GM19193 (cell line): ENCODE measurements around the gene PSMD12.

Experiments used
- POLR2A ChIP-seq: IDR thresholded peaks from 4 replicates; pipeline ENCODE4 v1.6.1; 2011; ENCODE audit not compliant: insufficient read depth, insufficient read length; ENCODE audit errors: extremely low read depth

The PSMD12 gene

DNA sequence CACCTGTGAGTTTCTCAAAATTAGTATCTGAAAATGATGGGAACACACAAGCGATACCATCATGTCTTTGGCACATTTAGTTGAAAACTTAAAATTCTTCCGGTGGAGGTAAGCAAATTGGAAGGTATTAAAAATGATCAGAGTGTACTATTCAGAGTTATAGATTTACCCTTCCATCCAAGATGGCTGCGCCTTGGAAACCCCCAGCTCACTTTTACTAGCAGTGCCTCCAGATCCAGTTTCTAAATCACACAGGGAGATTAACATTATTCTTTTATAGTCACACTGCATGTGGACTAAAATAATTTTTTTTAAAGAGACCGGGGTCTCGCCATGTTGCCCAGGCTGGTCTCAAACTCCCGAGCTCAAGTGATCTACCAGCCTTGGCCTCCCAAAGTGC lies 25.7 kb upstream of the PSMD12 start:
- no peak for TF ChIP-seq POLR2A

DNA sequence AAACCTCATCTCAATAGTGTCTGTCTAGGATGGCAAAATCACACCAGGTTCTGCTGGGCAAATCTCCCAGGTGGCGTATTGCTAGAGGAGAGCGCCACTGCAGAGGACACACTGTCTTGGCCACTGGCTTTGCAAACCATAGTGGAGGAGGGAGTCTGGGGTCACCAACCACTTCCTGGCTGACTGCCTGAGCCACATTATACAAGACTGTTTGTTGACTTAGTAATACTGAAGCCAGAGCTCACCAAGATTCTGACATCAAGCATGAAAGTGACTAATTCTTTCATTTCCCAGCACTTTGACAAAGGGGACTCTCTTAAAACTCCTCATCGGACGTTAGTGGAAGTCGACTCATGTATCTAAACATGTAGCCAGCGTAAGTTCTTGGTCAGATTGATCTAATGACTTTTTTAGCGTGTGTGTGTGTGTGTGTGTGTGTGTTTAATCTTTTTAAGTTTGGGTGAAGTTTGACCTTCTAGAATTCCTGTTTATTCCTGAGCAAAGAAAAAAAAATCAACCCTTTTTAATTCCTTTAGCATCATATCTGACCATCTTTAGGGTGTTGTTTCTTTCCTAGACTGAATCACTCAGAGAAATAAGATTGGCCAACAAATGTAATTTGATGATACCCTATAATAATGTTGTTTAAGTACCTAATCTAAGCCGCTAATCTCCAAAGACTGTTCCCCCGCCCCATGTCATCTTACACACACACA lies 24.4 kb upstream of the PSMD12 start:
- no peak for TF ChIP-seq POLR2A

DNA sequence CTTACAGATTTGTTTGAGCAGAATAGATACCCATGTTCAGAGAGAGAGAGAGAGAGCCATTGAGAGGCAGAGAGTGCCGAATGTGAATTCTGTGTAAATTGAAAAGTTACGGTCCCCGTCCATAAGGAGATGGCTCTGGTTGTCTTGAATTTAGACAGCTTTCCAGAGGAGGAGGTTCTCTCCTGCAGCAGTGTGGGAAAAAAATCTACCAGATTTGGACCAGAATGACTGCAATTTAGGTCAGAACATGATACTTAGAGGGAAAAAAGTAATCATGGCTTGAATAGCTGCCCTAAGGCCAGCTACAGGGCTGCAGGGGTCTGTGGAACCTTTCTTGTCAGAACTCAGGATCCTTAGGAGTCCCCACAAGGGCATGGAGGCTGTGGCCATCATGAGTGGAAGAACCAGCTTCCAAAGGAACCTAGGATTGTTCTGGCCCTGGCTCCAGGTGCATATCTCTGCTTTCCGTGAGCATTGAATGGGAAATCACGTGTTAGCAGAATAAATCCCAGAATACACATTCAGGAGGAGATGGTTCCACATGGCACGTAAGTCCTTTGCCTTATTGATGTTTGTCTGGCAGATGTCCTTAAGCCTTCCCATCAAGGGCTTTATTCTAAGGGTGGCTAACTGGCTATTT lies 23.7 kb upstream of the PSMD12 start:
- TF ChIP-seq POLR2A, result no peak

DNA sequence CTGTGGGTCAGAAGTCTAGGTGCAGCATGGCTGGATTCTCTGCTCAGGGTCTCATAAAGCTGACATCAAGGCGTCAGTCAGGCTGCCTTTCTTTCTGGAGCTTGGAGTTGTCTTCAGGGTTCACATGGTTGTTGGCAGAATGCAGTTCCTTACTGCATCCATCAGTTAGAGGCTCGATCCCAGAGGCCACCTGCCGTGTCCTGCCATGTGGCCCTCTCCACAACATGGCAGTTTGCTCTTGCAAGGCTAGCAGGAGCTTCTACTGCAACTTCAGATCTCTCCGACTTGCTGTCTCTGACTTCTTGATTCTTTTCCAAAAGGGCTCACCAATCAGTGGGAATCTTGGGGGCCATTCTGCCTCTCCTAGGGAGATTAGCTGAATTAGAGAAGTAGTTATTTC lies 22.6 kb upstream of the PSMD12 start:
- TF ChIP-seq POLR2A, result no peak

DNA sequence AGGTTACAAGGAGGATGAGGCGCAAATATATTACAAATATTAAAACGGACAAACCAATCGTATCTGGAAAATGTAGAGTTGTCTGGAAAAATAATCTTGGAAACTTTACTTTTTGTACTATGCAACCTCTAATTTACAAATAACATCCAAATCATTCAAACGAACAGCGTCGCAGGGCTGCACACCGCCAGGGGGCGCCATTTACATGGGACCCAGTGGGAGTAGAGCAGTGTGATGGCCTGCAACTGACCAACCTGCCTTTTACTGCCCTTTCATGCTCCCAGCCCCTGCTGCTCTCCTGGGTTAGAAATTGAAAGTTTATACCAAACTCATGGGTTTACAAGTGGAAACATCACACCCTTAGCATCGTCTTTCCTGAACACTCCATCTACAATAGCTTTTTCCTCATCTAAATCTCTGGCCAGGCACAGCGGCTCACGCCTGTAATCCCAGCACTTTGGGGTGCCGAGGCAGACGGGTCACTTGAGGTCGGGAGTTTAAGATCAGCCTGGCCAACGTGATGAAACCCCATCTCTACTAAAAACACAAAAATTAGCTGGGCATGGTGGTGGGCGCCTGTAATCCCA lies 20.7 kb upstream of the PSMD12 start:
- no peak for TF ChIP-seq POLR2A

DNA sequence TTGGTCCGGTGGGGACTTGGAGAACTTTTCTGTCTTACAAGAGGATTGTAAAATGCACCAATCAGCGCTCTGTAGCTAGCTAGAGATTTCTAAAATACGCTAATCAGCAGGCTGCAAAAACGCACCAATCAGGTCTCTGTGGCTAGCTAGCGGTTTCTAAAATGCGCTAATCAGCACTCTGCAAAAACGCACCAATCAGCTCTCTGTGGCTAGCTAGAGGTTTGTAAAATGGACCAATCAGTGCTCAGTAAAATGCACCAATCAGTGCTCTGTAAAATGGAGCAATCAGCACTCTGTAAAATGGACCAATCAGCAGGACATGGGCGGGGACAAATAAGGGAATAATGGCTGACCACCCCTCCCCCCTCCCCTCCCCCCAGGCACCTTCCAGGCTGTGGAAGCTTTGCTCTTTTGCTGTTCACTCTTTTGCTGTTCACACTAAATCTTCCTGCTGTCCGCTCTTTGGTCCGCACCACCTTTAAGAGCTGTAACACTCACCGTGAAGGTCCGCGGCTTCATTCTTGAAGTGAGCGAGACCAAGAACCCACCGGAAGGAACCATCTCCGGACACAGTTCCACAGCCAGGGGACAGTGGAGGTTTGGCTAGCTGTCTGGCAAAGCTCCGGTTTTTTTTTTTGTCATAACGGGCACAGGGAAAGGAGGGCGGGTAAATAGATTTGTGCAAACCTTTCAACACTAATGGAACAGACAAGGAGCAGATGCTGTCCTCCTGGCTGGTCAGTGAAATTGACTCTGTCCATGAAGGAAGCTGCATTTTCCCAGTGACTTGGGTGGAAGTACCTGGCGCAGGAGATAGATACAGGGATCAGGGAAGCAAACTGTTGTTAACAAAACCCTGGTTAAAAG lies 19.0 kb upstream of the PSMD12 start:
- TF ChIP-seq POLR2A, result no peak

DNA sequence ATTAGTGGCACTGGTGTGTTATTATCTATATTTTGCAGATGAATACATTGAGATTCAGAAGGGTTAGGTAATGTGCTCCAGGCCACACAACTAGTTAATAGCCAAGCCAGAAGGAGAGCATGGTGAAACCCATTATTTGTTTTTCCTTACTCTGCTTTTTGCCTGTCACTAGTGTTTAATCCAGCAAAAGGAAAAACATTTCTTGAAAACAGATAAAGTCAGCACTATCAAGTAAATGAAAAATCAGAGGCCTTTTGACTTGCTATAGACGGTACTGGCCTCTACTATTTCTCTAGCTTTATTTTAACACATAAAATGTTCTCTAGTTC lies 15.5 kb upstream of the PSMD12 start:
- TF ChIP-seq POLR2A, result no peak

DNA sequence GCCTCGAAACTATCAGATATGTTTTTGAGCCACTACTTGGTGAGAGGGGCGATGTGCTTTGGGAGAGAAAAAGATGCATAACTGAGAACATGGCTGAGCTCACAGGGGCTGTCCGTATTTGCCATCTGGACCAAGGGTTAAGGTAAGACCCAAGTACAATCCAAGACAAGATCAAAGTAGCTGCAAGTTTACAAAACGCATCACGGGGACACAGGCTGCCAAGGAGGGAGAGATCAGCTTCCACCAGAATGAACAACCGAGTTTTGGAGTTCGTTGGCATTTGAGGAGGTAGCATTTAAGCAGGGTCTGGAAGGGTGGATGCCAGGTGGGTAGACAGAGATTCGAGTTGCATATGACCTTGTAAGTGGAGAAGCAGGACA lies 12.9 kb upstream of the PSMD12 start:
- no peak for TF ChIP-seq POLR2A

DNA sequence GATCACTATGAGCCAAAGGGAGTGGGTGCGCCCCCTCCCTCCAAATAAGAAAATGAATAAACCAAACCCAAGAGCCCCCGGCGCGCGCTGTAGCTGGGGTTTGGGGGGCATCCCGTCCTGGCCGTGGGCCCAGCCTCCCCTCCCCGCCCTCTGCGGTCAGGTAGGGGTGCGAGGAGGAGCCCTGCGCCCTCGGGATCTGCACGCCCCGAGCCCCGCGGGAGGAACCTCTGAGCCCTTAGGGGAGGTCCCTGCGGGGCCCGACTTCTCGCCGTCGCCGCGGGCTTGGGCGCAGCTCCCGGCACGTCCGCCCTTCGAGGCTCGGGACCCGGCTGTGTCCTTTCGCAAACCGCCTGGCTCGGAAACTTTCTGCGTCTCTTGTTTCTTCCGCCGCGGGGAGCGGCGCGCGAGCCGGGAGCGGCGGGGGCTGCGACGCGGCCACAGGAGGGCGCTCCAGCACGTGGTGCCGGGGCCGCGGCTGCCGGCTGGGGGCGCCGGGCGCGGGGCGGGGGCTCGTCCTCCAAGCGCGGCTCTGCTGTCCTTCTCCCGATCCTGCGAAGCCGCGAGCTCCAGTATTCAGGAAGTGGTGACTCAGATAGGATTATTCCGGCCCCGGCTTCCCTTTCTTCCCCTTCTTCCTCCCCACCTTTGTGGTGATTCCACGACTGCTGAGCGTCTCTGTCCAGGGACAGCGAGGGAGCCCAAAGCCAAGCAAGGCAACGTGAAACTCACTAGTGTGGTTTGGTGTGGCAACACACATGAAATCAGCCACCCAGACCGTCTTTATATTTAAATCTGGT lies 12.3 kb upstream of the PSMD12 start:
- TF ChIP-seq POLR2A, result peak; percentile 47

DNA sequence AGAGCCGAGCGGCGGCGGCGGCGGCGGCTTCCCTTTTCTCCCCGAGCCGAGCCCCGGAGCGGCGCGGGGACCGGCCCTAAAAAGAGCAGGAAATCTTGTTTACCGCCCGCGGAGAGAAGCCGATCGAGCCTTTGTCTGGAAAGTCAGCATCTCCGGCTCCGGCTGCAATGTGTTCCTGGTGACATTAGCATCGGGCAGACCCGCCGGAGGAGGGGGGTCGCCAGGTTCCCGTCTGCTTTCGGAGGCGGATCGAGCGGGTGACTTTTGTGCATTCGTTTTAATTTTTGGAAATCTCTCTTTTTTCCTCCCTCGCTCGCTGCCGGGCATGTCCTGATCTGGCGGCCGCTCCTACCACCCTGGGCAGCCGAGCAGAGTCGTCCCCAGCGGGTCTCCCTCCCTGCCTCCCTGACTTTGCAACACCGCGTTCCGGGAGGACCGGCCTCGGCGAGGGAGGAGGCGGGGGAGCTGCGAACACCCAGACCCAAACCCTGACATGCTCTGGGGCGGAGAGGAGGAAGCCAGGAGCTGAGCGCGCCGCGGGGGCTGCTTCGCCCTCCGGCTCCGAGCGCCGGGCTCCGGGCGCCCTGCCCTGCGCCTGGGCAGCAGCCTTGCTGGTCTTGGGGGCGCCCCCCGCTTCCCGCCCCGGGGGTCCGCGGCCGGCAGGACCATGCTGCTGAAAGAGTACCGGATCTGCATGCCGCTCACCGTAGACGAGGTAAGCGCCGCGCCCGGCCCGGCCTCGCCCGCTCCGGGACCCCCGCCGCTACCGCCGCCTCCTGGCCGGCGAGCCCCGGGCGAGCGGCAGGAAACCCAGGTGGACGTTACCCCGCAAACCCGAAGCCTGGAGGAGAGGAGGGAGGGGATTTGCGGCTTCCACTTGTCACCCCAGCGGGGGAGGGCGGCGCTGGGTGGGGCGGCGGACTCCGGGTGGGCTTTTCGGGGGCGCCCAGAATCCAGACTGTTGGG lies 11.4 kb upstream of the PSMD12 start:
- no peak for TF ChIP-seq POLR2A

DNA sequence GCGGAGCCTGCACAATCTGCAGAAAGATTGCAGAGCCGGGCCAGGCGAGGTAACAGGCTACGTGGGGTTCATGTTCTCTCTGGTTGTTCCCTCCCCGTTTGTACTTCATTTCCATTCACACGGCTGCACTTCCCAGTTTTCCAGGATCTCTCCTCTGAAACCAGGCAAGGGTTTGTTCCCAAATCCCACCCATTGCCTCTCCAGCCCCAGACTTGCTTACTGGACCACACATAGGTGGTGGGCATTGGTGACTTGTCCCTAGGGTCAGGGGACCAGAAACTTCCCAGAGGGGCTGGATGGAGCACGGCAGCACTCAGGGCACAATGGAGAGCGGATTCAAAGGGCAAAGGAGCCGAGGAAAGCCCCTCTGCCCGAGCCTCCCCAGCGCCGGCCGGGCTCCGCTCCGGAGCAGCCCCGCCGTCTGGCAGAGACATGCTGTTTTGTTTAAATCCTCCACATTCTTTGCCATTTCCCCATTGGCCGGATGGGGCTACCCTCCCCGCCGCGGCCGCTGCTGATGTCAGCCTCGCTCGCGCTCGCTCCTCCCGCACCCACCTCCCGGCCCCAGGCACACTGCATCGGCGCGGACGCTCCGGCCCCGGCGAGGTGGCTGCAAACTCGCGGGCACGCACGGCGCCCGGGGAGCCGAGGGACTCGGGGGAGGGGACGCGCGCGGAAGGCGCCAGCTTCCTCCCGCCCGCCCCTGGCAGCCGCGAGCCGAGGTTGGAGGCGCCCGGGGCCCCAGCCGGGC lies 10.5 kb upstream of the PSMD12 start, which contains the start of gene PITPNC1:
Gene PITPNC1 (plus strand): TSS at position 545 of the 751 bp plus-strand sequence.
- TF ChIP-seq POLR2A, result no peak

DNA sequence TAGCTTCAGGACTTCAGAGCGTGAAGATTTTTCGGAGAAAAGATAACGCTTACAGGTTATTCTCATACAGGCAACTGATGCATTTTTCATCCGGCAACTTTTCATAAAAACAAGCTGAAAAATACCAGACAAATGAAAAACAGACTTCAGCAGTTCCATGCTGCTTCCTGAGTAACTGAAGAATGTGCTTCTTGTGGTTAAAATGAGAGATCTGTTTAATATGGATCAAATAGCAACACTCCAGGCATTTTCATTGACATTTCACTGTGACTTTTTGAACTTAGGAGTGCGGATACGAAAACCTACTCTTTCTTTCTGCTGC lies 10.0 kb upstream of the PSMD12 start:
- no peak for TF ChIP-seq POLR2A

DNA sequence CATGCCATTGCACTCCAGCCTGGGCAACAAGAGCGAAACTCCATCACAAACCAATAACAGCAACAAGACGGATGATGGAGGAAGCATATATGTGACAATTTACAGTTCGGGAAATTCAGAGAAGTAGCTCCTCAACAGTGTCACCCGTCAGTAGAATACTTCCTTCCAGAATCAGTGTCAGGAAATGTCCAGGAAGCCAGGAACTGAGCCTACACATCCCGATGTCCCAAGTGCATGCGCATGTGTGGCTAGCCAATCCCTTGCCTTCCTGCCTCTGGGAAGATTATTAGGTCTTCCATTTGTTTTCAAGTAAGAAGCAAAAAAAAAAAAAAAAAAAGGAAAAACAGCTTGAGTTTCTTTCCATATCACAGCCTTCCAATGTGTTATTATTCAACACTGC lies 9.3 kb upstream of the PSMD12 start:
- no peak for TF ChIP-seq POLR2A
